Hematopoietic multipotent progenitor cell (in vitro differentiated cells): ENCODE results near the gene RND1. TPM values are rescaled to one million over a fixed set of nuclear protein-coding genes. Genes with fewer than 3 reads are reported as not detected.

Source experiments
- DNase-seq, 3 donors: peaks; one replicate each; pipeline ENCODE4 v3.0.0-alpha.2; 2011 to 2015; ENCODE audit warnings: low read depth in 2 of 3, low spot score in 2 of 3
- total RNA-seq: library from RNA; depleted of rRNA; stranded (reverse); fragments of >200 nt; gene quantifications from one replicate; pipeline ENCODE4 v1.2.3, GENCODE V29; 2012

The RND1 gene
- total RNA-seq, 1 donor, result 1.9 TPM

DNA sequence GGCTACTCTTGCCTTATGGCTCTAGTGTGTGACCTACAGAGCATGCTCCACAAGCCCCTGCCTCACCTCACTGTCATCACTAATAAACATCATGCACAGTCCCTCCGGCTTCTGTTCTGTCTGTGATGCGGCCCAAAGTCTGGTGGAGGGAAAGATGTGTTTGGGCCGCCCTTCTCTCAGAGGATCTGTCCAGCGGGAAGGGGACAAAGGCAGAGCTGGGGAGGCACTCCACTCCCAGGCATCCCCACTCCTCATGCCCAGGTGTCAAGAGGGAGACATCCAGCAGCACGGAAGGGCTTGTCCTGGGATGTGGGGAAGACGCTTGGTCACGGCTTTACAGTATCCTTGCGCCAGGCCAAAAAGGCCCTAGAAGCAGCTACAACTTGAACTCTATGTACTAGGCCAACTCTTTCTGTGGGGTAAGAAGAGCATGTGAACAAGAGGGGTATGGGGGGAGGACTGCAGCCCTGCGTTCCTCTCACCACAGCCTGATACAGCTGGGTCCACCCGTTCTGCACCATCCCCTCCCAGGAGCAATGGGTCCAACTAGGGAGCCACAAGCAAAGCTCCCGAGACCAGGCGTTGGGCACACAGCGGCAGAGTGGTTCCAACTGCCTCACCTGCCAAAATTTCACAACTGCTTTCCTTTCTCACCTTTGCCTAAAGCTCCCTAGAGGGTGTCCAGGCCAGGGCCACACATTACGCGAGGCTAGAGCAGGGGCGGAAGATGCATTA lies 36.7 kb downstream of the RND1 start:
- DNase-seq, result no peak

DNA sequence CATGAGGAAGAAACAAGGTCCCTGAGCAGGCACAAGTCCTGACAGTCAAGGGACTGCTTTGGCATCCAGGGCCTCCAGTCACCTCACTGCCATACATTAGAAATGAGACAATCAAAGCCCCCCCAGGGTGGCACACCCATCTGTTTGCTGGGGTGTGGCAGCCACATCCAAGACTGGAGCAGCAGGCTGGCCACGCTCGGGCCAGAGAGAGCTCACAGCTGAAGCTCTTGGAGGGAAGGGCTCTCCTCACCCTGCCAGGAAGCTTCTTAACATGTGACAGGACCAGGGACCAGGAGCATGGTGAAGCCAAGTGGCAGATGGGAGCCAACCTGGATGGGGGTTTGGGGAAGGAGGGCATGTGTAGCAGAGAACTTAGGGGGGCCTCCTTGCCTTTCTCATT lies 37.4 kb downstream of the RND1 start:
- DNase-seq, result no peak

DNA sequence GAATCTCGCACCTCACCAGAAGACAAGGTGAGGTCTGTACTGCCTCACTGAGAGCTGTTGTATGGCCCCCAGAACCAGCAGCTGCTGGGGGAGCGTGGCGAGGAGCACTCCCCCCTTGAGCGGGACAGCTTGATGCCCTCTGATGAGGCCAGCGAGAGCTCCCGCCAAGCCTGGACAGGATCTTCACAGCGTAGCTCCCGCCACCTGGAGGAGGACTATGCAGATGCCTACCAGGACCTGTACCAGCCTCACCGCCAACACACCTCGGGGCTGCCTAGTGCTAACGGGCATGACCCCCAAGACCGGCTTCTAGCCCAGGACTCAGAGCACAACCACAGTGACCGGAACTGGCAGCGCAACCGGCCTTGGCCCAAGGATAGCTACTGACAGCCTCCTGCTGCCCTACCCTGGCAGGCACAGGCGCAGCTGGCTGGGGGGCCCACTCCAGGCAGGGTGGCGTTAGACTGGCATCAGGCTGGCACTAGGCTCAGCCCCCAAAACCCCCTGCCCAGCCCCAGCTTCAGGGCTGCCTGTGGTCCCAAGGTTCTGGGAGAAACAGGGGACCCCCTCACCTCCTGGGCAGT lies 38.1 kb downstream of the RND1 start:
- DNase-seq, result no peak

- no peak for DNase-seq
Observed at GRCh38 chr12:48827026-48827425, 38.6 kb downstream of the RND1 start.

DNA sequence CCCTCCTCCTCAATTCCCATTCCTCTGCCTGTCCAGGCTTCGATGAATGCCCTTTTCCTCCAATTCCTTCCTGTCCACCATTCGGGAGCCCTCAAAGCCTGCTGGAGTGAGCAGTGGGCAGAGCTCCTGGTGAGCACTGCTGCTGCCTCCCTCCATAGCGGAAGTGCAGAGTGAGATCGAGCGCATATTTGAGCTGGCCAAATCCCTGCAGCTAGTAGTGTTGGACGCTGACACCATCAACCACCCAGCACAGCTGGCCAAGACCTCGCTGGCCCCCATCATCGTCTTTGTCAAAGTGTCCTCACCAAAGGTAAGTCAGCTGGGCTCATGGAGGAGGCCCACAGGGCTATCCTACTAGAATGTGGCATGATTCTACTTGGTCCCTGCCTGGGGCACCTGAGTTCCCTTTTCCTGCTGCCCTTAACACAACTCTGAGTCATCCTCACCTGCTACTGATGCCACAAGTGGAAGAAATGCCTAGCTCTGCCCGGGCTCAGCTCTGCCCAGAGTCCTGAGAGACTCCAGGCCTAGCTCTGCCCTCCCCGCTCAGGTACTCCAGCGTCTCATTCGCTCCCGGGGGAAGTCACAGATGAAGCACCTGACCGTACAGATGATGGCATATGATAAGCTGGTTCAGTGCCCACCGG lies 39.3 kb downstream of the RND1 start:
- no peak for DNase-seq

GRCh38 chr12:48824905-48825304 lies 40.8 kb downstream of the RND1 start:
- no peak for DNase-seq

- DNase-seq, result no peak
Observed at GRCh38 chr12:48824112-48824511, 41.6 kb downstream of the RND1 start.

- no peak for DNase-seq
Observed at GRCh38 chr12:48823281-48823680, 42.4 kb downstream of the RND1 start.

DNA sequence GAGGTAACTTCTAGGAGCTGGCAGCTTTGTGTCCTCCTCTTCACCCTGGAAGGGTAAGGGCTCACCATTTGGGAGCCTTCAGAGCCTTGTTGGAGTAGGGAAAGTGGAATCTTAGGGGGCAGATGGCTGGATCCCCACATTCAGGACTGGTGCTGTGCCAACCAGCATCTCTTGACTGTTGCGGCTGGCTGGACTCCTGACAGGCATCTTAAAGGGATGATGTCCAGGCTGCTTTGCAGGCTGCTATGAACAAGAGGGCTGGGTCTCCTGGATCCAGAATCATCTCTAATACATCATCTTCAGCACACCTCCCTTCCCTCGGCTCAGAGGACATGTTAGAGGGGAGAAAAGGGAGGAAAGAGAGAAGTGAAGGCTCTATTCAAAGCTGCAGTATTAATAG lies 43.0 kb downstream of the RND1 start:
- no peak for DNase-seq

DNA sequence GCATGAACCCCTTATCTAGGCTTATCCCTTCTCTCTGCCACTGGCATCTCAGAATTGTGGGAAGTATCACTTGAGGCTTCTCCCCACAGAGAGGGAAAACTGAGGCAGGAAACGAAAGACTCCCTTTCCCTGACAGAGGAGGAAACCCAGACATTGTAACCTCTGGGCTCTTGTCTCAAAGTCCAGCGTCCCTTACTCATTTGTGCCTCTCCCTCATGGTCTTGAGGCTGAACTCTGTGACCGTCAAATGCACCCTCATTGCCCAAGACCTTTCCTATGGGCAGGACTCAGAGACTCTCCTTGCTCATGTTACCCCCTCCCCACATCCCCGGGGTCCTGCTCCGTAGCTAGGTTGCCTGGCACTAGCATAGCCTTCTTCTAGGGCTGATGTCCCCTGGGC lies 43.5 kb downstream of the RND1 start:
- DNase-seq, result no peak

DNA sequence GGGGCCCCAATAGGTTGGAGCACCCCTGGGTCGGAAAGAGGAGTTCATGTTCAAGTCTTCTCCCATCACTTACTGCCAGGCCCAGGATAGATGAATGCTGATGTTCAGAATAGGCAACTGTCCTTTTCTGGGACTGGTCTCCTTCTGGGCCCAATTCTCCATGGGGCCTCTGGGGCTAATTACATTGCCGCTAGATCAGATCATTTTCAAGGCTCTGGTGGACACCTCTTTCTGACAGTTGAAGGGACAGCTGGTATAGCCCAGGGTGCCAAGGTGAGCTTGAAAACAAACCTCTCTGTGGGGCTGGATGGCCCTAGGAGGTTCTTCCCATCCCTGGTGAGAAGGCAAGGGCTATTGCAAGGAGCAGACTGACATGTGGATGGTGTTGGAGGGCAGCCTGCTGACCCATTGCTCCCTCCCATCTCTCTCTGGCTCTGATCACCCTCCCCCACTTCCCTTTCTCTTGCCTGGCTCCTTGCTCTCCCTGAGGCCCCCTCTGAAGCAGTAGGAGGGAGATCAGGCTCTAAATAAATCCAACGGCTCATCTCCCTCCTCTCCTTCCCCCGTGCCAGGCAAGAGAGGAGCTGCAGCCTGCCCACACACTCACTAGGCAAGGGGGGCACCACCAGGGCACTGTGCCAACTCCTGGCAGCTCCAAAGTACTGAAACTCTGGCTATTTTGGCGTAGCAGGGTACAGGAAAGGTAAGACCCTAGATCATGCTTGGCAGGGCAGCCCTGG lies 45.5 kb downstream of the RND1 start:
- DNase-seq, result no peak

DNA sequence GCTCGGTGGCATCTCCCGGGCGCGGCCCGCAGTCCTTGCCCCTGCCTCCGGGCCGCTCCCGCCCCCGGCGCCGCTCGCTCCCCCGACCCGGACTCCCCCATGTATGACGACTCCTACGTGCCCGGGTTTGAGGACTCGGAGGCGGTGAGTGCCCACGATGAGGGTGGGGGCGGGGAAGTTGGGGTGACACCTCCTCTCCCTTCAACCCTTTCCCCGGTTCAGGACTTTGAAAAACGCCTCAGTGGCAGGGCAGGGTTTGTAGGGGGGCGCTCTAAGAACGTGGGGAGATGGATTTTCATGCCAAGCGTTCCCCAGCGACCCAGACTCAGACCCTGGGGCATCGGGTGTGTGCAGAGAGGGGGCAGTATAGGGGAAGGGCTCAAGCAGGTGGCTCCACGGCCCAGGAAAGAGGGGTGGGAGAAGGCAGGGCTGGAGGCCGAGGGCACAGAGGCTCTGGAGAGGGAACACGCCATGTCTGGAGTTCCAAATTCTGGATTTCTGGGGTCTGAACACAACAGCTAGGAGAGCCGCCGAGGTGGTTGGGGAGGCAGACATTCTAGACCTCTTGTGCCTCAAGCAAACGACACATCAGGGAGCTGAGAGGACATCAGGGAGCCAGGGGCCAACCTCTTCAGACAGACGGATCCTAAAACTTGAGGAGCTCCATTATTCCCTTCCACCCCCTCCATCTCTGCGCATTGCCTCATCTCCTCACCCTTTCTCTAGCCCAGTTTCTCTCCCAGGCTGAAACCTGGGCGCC lies 46.7 kb downstream of the RND1 start:
- DNase-seq, result peak in 2 of 3 donors; percentile 32 to 76

DNA sequence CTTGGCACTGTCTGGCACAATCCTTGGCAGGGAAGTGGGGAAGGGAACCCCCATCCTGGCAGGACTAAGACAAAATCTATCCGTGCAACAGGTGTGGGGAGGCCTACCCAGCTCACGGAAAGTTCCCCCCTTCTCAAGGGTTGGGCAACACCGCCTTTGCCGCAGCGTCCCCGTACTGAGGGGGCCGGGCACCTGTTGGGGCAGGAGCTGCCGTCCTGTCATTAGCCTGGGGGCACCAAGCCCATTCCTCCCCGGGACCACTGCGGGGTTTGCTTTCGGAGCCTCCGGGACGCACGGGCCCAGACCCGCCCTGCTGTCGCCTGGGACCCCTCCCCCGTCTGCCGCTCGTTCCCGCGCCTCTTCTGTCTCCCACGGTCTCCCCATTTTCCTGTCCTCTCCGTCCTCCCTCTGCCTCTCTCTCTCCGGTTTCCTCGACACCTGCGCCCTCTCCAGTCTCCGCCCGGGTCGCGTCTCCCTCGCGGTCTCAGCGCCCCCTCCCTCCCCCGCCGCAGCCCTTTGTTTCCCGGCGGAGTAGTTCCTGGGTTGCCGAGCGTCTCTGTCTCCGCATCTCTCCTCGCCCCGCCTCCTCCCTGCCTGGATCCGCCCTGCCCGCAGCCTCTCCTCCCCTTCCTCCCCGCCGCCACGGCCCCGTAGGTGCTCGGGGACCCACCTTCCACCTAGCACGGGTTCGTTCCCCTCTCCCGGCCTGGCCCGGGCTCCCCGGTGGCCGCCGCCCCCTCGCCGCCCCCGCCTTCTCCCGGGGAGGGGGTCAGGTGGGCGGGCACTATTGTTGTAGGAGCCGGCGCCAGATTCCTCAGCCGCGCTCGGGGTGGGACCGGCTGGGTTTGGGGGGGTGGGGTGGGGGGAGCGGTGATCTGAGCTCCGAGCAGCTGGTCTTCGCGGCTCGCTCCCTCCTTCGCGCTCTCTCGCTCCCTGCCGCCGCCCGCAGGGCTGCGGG lies 47.5 kb downstream of the RND1 start, which contains the start of gene CACNB3:
Gene CACNB3, plus strand, starts transcription at position 624 of the 958 bp plus-strand sequence. CDS start 434 bp downstream, outside the sequence.
- peak; percentile 33 to 58 (median 52) for DNase-seq

- DNase-seq, result no peak
Observed at GRCh38 chr12:48816143-48816854, 49.4 kb downstream of the RND1 start.

DNA sequence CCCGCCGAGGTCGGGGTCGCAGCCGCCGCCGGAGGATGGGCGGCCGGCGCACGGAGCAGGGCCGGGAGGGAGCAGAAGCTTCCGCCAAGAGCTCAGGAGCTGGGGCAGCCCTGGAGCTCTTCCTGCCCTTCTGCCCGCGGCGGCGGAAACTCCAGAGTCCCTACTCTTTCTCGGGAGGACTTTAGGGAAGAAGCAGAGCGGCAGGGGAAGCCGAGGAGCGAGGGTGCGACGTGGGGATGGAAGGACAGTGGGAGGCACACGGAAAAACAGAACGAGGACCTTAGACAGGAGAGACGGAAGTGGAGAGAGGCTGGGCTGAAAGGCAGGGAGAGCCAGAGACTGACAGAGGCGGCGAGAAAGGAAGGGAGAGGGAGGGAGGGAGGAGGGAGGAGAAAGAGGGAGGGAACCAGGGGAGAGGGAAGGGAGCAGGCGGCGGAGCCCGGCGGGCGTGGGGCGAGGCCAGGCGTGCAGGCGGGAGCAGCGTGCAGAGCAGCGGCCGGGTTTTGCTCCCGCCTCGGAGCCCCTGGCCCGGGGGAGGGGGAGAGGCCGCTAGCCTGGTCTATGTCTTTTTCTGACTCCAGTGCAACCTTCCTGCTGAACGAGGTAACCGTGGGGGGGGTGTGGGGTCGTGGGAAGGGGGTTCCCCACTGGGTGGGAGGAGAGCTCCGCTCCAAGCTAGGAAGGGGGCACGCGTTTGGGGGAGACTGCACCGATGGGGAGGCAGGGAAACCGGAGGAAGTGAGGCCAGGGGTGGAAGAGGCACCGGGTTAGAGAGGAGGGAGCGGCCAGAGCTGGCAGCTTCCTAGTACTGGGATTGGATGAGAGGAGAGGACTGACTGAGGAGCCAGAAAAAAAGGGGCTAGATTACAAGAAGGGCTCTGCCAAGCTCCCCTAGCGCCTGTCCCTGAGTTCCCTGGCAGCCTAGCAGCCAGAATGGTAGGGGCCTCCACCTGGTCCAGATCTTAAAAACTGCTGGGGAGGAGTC lies 50.3 kb downstream of the RND1 start:
- peak in 2 of 3 donors; percentile 30 to 36 for DNase-seq

GRCh38 chr12:48814262-48815125 lies 51.2 kb downstream of the RND1 start:
- DNase-seq, result peak; percentile 51 to 81 (median 78)
